A549 (cell line): Measurements from ENCODE around the gene KRTAP5-8.
"Not testable (repeated sequence)": the region's sequence is repeated elsewhere in the genome, so short reads cannot be mapped to it uniquely, and the experiment has no call there.

Source experiments
- BCL3 ChIP-seq: fragments of >200 bp; sonication (Bioruptor Twin); formaldehyde crosslinking; IDR thresholded peaks from 3 replicates; pipeline ENCODE4 v1.6.1; 2016
- BHLHE40 ChIP-seq: IDR thresholded peaks from 2 replicates; pipeline ENCODE4 v1.6.1; 2012; ENCODE audit warnings: low read depth, low read length, inconsistent platforms
- CTCF ChIP-seq: fragments of >200 bp; sonication (Bioruptor Twin); formaldehyde crosslinking; IDR thresholded peaks from 3 replicates; pipeline ENCODE4 v1.5.1; 2016
- HDAC2 ChIP-seq: fragments of 200-600 bp; sonication (generic); IDR thresholded peaks from 2 replicates; pipeline ENCODE4 v1.6.1; 2016
- HMGXB4 ChIP-seq: fragments of 250-450 bp; sonication (Bioruptor Pico); IDR thresholded peaks from 2 replicates; pipeline ENCODE4 v1.5.0; 2021; ENCODE audit warnings: mild to moderate bottlenecking, moderate library complexity, borderline replicate concordance
- PHF8 ChIP-seq: fragments of 200-600 bp; sonication (generic); IDR thresholded peaks from 2 replicates; pipeline ENCODE4 v1.6.1; 2016; ENCODE audit warnings: low read depth, mild to moderate bottlenecking, antibody characterized with exemption, moderate library complexity, borderline replicate concordance
- POLR2A ChIP-seq: IDR thresholded peaks from 2 replicates; pipeline ENCODE4 v1.6.1; 2012; ENCODE audit warnings: mild to moderate bottlenecking, low read length
- REST ChIP-seq: fragments of 200-600 bp; sonication (generic); IDR thresholded peaks from 2 replicates; pipeline ENCODE4 v1.6.1; 2016; ENCODE audit warnings: antibody characterized with exemption, mild to moderate bottlenecking, moderate library complexity
- RNF2 ChIP-seq: fragments of 200-600 bp; sonication (generic); IDR thresholded peaks from 2 replicates; pipeline ENCODE4 v1.6.1; 2016; ENCODE audit warnings: low read depth, mild to moderate bottlenecking, antibody characterized with exemption, moderate library complexity, borderline replicate concordance
- TF ChIP-seq, protein P1 (sequence below): fragments of 150-350 bp; IDR thresholded peaks from 2 replicates; pipeline ENCODE4 v1.6.1; 2014; ENCODE audit warnings: low read depth, mild to moderate bottlenecking, low read length

GRCh38 chr11:71539971-71540370 is 2.1 kb downstream of the KRTAP5-8 start:
- not testable (repeated sequence) for TF ChIP-seq REST; RNF2; BHLHE40; BCL3; HMGXB4 (CRISPR knock-in tag); PHF8; POLR2A; HDAC2; CTCF
- TF ChIP-seq, protein P1, sequence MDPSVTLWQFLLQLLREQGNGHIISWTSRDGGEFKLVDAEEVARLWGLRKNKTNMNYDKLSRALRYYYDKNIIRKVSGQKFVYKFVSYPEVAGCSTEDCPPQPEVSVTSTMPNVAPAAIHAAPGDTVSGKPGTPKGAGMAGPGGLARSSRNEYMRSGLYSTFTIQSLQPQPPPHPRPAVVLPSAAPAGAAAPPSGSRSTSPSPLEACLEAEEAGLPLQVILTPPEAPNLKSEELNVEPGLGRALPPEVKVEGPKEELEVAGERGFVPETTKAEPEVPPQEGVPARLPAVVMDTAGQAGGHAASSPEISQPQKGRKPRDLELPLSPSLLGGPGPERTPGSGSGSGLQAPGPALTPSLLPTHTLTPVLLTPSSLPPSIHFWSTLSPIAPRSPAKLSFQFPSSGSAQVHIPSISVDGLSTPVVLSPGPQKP = not testable (repeated sequence)
